Osteoblast (primary cell): ENCODE data around the gene CFAP97D2. TPM values are rescaled to one million over a fixed set of nuclear protein-coding genes. Genes with fewer than 3 reads are reported as not detected.

Experiments
- DNase-seq: peaks from one replicate; pipeline ENCODE4 v3.0.0; 2011; ENCODE audit warnings: low spot score, mixed read lengths; ENCODE audit not compliant: insufficient read length; ENCODE audit errors: missing footprints
- H2AFZ ChIP-seq: 2 replicates; pipeline ENCODE4 v1.6.0; 2011; ENCODE audit warnings: mild to moderate bottlenecking, low read length
- H3K27ac ChIP-seq: 2 replicates; pipeline ENCODE4 v1.5.1; 2011; ENCODE audit warnings: mild to moderate bottlenecking, low read depth, low read length, moderate library complexity
- H3K27me3 ChIP-seq: 2 replicates; pipeline ENCODE4 v1.6.0; 2012; ENCODE audit warnings: mild to moderate bottlenecking, control low read depth, inconsistent platforms, low read length, moderate library complexity; ENCODE audit not compliant: insufficient read depth
- H3K36me3 ChIP-seq: 2 replicates; pipeline ENCODE4 v1.5.1; 2011; ENCODE audit warnings: mild to moderate bottlenecking, low read length, control low read depth, moderate library complexity; ENCODE audit not compliant: insufficient read depth
- H3K4me1 ChIP-seq: 2 replicates; pipeline ENCODE4 v1.5.1; 2011; ENCODE audit warnings: mild to moderate bottlenecking, low read length, control low read depth, moderate library complexity; ENCODE audit not compliant: insufficient read depth
- H3K4me2 ChIP-seq: 2 replicates; pipeline ENCODE4 v1.6.0; 2011; ENCODE audit warnings: mild to moderate bottlenecking, low read length; ENCODE audit not compliant: insufficient read depth
- H3K4me3 ChIP-seq: fragments of 200-600 bp; sonication (generic); 3 replicates; pipeline ENCODE4 v1.5.1; 2012; ENCODE audit warnings: mild to moderate bottlenecking, low read length, inconsistent platforms; ENCODE audit not compliant: insufficient read depth
- H3K79me2 ChIP-seq: 2 replicates; pipeline ENCODE4 v1.6.0; 2012; ENCODE audit warnings: mild to moderate bottlenecking, low read length, control low read depth, inconsistent platforms; ENCODE audit not compliant: insufficient read depth
- H3K9me3 ChIP-seq: 2 replicates; pipeline ENCODE4 v1.5.1; 2011; ENCODE audit warnings: low read depth, low read length, control low read depth
- H4K20me1 ChIP-seq: 2 replicates; pipeline ENCODE4 v1.6.0; 2012; ENCODE audit warnings: mild to moderate bottlenecking, low read length, control low read depth; ENCODE audit not compliant: insufficient read depth
- CTCF ChIP-seq: IDR thresholded peaks from 2 replicates; pipeline ENCODE4 v1.5.1; 2011; ENCODE audit warnings: mild to moderate bottlenecking, low read depth, low read length, moderate library complexity; ENCODE audit errors: extremely low read depth
- total RNA-seq: library from RNA; depleted of rRNA; stranded (reverse); fragments of >200 nt; gene quantifications from 2 replicates; pipeline ENCODE4 v1.2.3, GENCODE V29; 2012

Gene CFAP97D2
- total RNA-seq, 1 donor = not detected

- peaks cover 22% of the 10 kb centered on the region for H3K27me3 ChIP-seq
- peaks cover 16% of the 10 kb centered on the region for H3K4me1 ChIP-seq
- H3K9me3 ChIP-seq = no peaks in the 10 kb centered on the region
- no peaks in the 10 kb centered on the region for H3K36me3 ChIP-seq
- H4K20me1 ChIP-seq = no peaks in the 10 kb centered on the region
- H3K4me3 ChIP-seq = no peak overlapping the region
- no peak overlapping the region for H3K4me2 ChIP-seq
- peak; percentile 73 for DNase-seq
- no peak overlapping the region for H3K27ac ChIP-seq
- H2AFZ ChIP-seq = no peak overlapping the region
- no peaks in the 10 kb centered on the region for H3K79me2 ChIP-seq
- TF ChIP-seq CTCF = no peak
Observed at GRCh38 chr13:114225610-114226009, 46.6 kb downstream of the CFAP97D2 start.

- H3K27ac ChIP-seq = no peak overlapping the region
- H2AFZ ChIP-seq = no peak overlapping the region
- peaks cover 24% of the 10 kb centered on the region for H3K27me3 ChIP-seq
- H4K20me1 ChIP-seq = no peaks in the 10 kb centered on the region
- H3K4me3 ChIP-seq = no peak overlapping the region
- no peaks in the 10 kb centered on the region for H3K9me3 ChIP-seq
- no peak for DNase-seq
- no peak for TF ChIP-seq CTCF
- H3K4me1 ChIP-seq = peaks cover 17% of the 10 kb centered on the region
- H3K36me3 ChIP-seq = no peaks in the 10 kb centered on the region
- no peak overlapping the region for H3K4me2 ChIP-seq
- H3K79me2 ChIP-seq = no peaks in the 10 kb centered on the region
Observed at GRCh38 chr13:114226088-114226487, 47.0 kb downstream of the CFAP97D2 start.

- Histone ChIP-seq H3K27me3 (peaks cover 27% of the 10 kb centered on the region), H2AFZ (peak overlapping the region; percentile 15), H3K36me3 (no peaks in the 10 kb centered on the region), H3K4me2 (no peak overlapping the region), H3K9me3 (no peaks in the 10 kb centered on the region), H3K4me3 (no peak overlapping the region), H3K4me1 (peaks cover 17% of the 10 kb centered on the region), H3K27ac (no peak overlapping the region), H4K20me1 (no peaks in the 10 kb centered on the region), H3K79me2 (no peaks in the 10 kb centered on the region)
- TF ChIP-seq CTCF = peak; percentile 93
- DNase-seq = peak; percentile 98
Observed at GRCh38 chr13:114226699-114227323, 47.8 kb downstream of the CFAP97D2 start.

GRCh38 chr13:114227528-114227927, 48.5 kb downstream of the CFAP97D2 start:
- DNase-seq = no peak
- no peak overlapping the region for H3K4me2 ChIP-seq
- no peaks in the 10 kb centered on the region for H3K9me3 ChIP-seq
- H3K36me3 ChIP-seq = no peaks in the 10 kb centered on the region
- no peak overlapping the region for H3K27ac ChIP-seq
- H4K20me1 ChIP-seq = no peaks in the 10 kb centered on the region
- peaks cover 17% of the 10 kb centered on the region for H3K4me1 ChIP-seq
- H3K79me2 ChIP-seq = no peaks in the 10 kb centered on the region
- no peak overlapping the region for H3K4me3 ChIP-seq
- H2AFZ ChIP-seq = no peak overlapping the region
- H3K27me3 ChIP-seq = peaks cover 31% of the 10 kb centered on the region
- TF ChIP-seq CTCF = no peak
